CD14-positive monocyte (primary cell): ENCODE data around the gene LEF1. TPM values are rescaled to one million over a fixed set of nuclear protein-coding genes. Genes with fewer than 3 reads are reported as not detected.

Source experiments
- DNase-seq, 3 donors: peaks; one replicate each; pipeline ENCODE4 v3.0.0-alpha.2; 2011 to 2022
- H2AFZ ChIP-seq: 2 replicates; pipeline ENCODE4 v1.6.0; 2012; ENCODE audit warnings: mild to moderate bottlenecking, low read depth, low read length, inconsistent platforms; ENCODE audit not compliant: insufficient read depth, poor library complexity, severe bottlenecking
- H3K27ac ChIP-seq, 2 donors: 1 replicate in 1 of 2; 2 replicates in 1 of 2; pipeline ENCODE4 v1.5.1; 2012 to 2013; ENCODE audit warnings: low read length in 2 of 2, control low read depth in 1 of 2, inconsistent platforms in 1 of 2, low read depth in 1 of 2, mild to moderate bottlenecking in 1 of 2
- H3K27me3 ChIP-seq, 2 donors: one replicate each; pipeline versions ENCODE4 v1.6.0 to v1.6.1; 2011 to 2013; ENCODE audit warnings: low read length in 2 of 2; ENCODE audit not compliant: control insufficient read depth in 2 of 2, insufficient read depth in 2 of 2
- H3K36me3 ChIP-seq, 2 donors: replicated peaks in 1 of 2; 1 replicate in 1 of 2; 2 replicates in 1 of 2; pipeline versions ENCODE4 v1.5.1 to v1.6.1; 2012 to 2013; ENCODE audit warnings: low read length in 2 of 2, control low read depth in 1 of 2, inconsistent platforms in 1 of 2, mild to moderate bottlenecking in 1 of 2; ENCODE audit not compliant: insufficient read depth in 2 of 2, control insufficient read depth in 1 of 2
- H3K4me1 ChIP-seq, 2 donors: 1 replicate in 1 of 2; 2 replicates in 1 of 2; pipeline versions ENCODE4 v1.5.1 to v1.6.1; 2012 to 2013; ENCODE audit warnings: low read length in 2 of 2, control low read depth in 1 of 2, inconsistent platforms in 1 of 2, mild to moderate bottlenecking in 1 of 2, moderate library complexity in 1 of 2; ENCODE audit not compliant: insufficient read depth in 2 of 2, control insufficient read depth in 1 of 2
- H3K4me2 ChIP-seq: replicated peaks from 2 replicates; pipeline ENCODE3; 2012; ENCODE audit warnings: low read length, moderate library complexity, mild to moderate bottlenecking; ENCODE audit not compliant: poor library complexity, severe bottlenecking; ENCODE audit errors: extremely low read depth
- H3K4me3 ChIP-seq, 3 experiments: fragments of 200-600 bp in 1 of 3; sonication (generic) in 1 of 3; replicated peaks in 1 of 3; 1 replicate in 2 of 3; 2 replicates in 1 of 3; pipeline ENCODE4 v1.5.1; 2011 to 2013; ENCODE audit warnings: low read length in 3 of 3, mild to moderate bottlenecking in 3 of 3, control low read depth in 2 of 3, low read depth in 2 of 3, inconsistent platforms in 1 of 3, moderate library complexity in 1 of 3
- H3K79me2 ChIP-seq: 2 replicates; pipeline ENCODE4 v1.6.0; 2012; ENCODE audit warnings: mild to moderate bottlenecking, control low read depth, inconsistent platforms, low read length, moderate library complexity; ENCODE audit not compliant: insufficient read depth
- H3K9ac ChIP-seq: 2 replicates; pipeline ENCODE4 v1.6.0; 2017; ENCODE audit warnings: low read length, mild to moderate bottlenecking; ENCODE audit not compliant: insufficient read depth, poor library complexity, severe bottlenecking
- H3K9me3 ChIP-seq, 2 donors: replicated peaks in 1 of 2; 1 replicate in 1 of 2; 2 replicates in 1 of 2; pipeline versions ENCODE4 v1.5.1 to v1.6.1; 2012 to 2013; ENCODE audit warnings: low read length in 2 of 2, control low read depth in 1 of 2; ENCODE audit not compliant: control insufficient read depth in 1 of 2, insufficient read depth in 1 of 2
- H4K20me1 ChIP-seq: 2 replicates; pipeline ENCODE4 v1.6.0; 2012; ENCODE audit warnings: mild to moderate bottlenecking, low read length, control low read depth, moderate library complexity; ENCODE audit not compliant: insufficient read depth
- H3K27ac Mint-ChIP-seq, 7 donors: one replicate each; pipeline ENCODE4 v1.8.0; 2020; ENCODE audit warnings: mild to moderate bottlenecking in 7 of 7, mixed read lengths in 7 of 7, moderate library complexity in 6 of 7, inconsistent platforms in 2 of 7
- H3K27me3 Mint-ChIP-seq, 3 donors: one replicate each; pipeline ENCODE4 v1.8.0; 2021 to 2022; ENCODE audit warnings: low read depth in 3 of 3, mild to moderate bottlenecking in 3 of 3, mixed read lengths in 3 of 3, moderate library complexity in 3 of 3, inconsistent platforms in 1 of 3
- H3K36me3 Mint-ChIP-seq, 2 donors: one replicate each; pipeline ENCODE4 v1.8.0; 2020; ENCODE audit warnings: mixed read lengths in 2 of 2, inconsistent platforms in 1 of 2, mild to moderate bottlenecking in 1 of 2
- H3K4me1 Mint-ChIP-seq: one replicate; pipeline ENCODE4 v1.8.0; 2020; ENCODE audit warnings: mild to moderate bottlenecking, mixed read lengths
- H3K4me3 Mint-ChIP-seq, 2 donors: one replicate each; pipeline ENCODE4 v1.8.0; 2020; ENCODE audit warnings: mild to moderate bottlenecking in 2 of 2, mixed read lengths in 2 of 2, moderate library complexity in 1 of 2
- H3K9me3 Mint-ChIP-seq, 7 donors: one replicate each; pipeline ENCODE4 v1.8.0; 2020 to 2022; ENCODE audit warnings: mixed read lengths in 7 of 7, mild to moderate bottlenecking in 6 of 7, moderate library complexity in 6 of 7, inconsistent platforms in 2 of 7
- CTCF ChIP-seq: fragments of 200-600 bp; IDR thresholded peaks from one replicate; pipeline ENCODE4 v1.8.0; 2022; ENCODE audit warnings: antibody characterized with exemption, mild to moderate bottlenecking
- WGBS: methylation state at CpG from one replicate; pipeline ENCODE4 v1.1.5; 2013; ENCODE audit warnings: missing lambda C conversion rate; ENCODE audit not compliant: insufficient coverage; 5-methylcytosine and 5-hydroxymethylcytosine counted together
- intact Hi-C, 2 donors: fragments of 100-400 bp; cut with micrococcal nuclease; formaldehyde crosslinking; loops; one replicate each; pipeline versions ENCODE4 v1.15.0 to v1.15.1; 2023
- polyA plus RNA-seq, 3 donors: library from polyadenylated mRNA; depleted of rRNA in 1 of 3; unstranded in 2 of 3; stranded (reverse) in 1 of 3; fragments of 300-500 nt in 2 of 3; fragments of >200 nt in 1 of 3; fragmentation: Illumina TruSeq in 2 of 3; gene quantifications; 1 replicate in 2 of 3; 2 replicates in 1 of 3; pipeline ENCODE4 v1.2.3, GENCODE V29; 2012 to 2021

The LEF1 gene
- polyA plus RNA-seq, 3 donors = 0.29 to 1.3 (median 0.61) TPM

- Mint-ChIP-seq H3K4me3 (no peak overlapping the region), H3K4me1 (peaks cover 2% of the 10 kb centered on the region), H3K9me3 (no peaks in the 10 kb centered on the region), H3K36me3 (peaks cover 27 to 39% of the 10 kb centered on the region in 2 donors), H3K27ac (peak overlapping the region in 2 of 7 donors; percentile 30 to 31), H3K27me3 (no peaks in the 10 kb centered on the region)
- Histone ChIP-seq H3K4me2 (no peak overlapping the region), H3K9ac (no peak overlapping the region), H4K20me1 (no peaks in the 10 kb centered on the region), H3K9me3 (no peaks in the 10 kb centered on the region), H3K79me2 (no peaks in the 10 kb centered on the region), H3K27ac (no peak overlapping the region), H2AFZ (no peak overlapping the region), H3K4me1 (no peaks in the 10 kb centered on the region), H3K27me3 (no peaks in the 10 kb centered on the region), H3K4me3 (no peak overlapping the region), H3K36me3 (peaks cover 5 to 17% of the 10 kb centered on the region in 2 donors)
- intact Hi-C loops = no loop called here
- no peak for TF ChIP-seq CTCF
- WGBS = no CpG with 5 or more reads among the region's 2 CpGs
- no peak for DNase-seq
These were observed 158.6 kb downstream of the LEF1 start for GRCh38 chr4:108010167-108010566.

- TF ChIP-seq CTCF = no peak
These were observed 160.0 kb downstream of the LEF1 start for GRCh38 chr4:108008721-108009120.

More at GRCh38 chr4:108008721-108009120, 160.0 kb downstream of the LEF1 start:
- Histone ChIP-seq H2AFZ (no peak overlapping the region), H3K4me3 (no peak overlapping the region), H3K27ac (no peak overlapping the region), H3K27me3 (no peaks in the 10 kb centered on the region), H3K9me3 (no peaks in the 10 kb centered on the region), H3K4me2 (no peak overlapping the region), H3K4me1 (no peaks in the 10 kb centered on the region), H3K36me3 (peaks cover 5 to 10% of the 10 kb centered on the region in 2 donors), H3K79me2 (no peaks in the 10 kb centered on the region), H4K20me1 (no peaks in the 10 kb centered on the region), H3K9ac (no peak overlapping the region)
- DNase-seq = peak in 1 of 3 donors; percentile 24
- H3K4me1 Mint-ChIP-seq = peaks cover 2% of the 10 kb centered on the region
- no peak overlapping the region for H3K4me3 Mint-ChIP-seq
- H3K9me3 Mint-ChIP-seq = no peaks in the 10 kb centered on the region
- peaks cover 16 to 34% of the 10 kb centered on the region in 2 donors for H3K36me3 Mint-ChIP-seq
- intact Hi-C loops = no loop called here
- no CpG with 5 or more reads among the region's 2 CpGs for WGBS
- no peaks in the 10 kb centered on the region for H3K27me3 Mint-ChIP-seq
- peak overlapping the region in 1 of 7 donors; percentile 27 for H3K27ac Mint-ChIP-seq
